ENCODE results near the gene BCAS1.

Gene BCAS1

GRCh38 chr20:54079652-54080051, 9.3 kb upstream of the BCAS1 start:
- TF ChIP-seq EZH2 (optimal IDR thresholded peaks at IDR 0.05; ENCODE audit: low read depth, low read length), result no peak
- H3K9ac ChIP-seq (ENCODE audit: low read length), result no peak overlapping the region
- no peaks in the 10 kb centered on the region for H3K79me2 ChIP-seq (ENCODE audit: low read length)
- H3K27ac ChIP-seq (ENCODE audit: low read length), result peak overlapping the region; percentile 83; the same call in 1 of the 2 replicates
- no peaks in the 10 kb centered on the region for H3K36me3 ChIP-seq (replicated peaks; ENCODE audit: insufficient read depth, low read length)
- no peaks in the 10 kb centered on the region for H4K20me1 ChIP-seq (ENCODE audit: insufficient read depth, low read length)
- H3K27me3 ChIP-seq (replicated peaks; ENCODE audit: insufficient read depth, low read length), result no peaks in the 10 kb centered on the region
- DNase-seq, result peak; percentile 75
- H3K9me2 ChIP-seq (replicated peaks; ENCODE audit: insufficient read depth, low read length), result no peaks in the 10 kb centered on the region
- H3K9me3 ChIP-seq (replicated peaks; ENCODE audit: insufficient read depth, low read length), result no peaks in the 10 kb centered on the region
- peaks cover 16% of the 10 kb centered on the region for H3F3A ChIP-seq (ENCODE audit: insufficient read depth, low read length)
- no peak overlapping the region for H2AFZ ChIP-seq (ENCODE audit: low read length)
- H3K4me2 ChIP-seq (ENCODE audit: low read depth, low read length), result no peak overlapping the region; the same call in 1 of the 2 replicates
- H3K4me3 ChIP-seq (ENCODE audit: low read length), result no peak overlapping the region
- peaks cover 38% of the 10 kb centered on the region for H3K4me1 ChIP-seq (ENCODE audit: low read length)

GRCh38 chr20:54078296-54078984, 8.0 kb upstream of the BCAS1 start:
- Histone ChIP-seq H2AFZ (ENCODE audit: low read length) (peak overlapping the region; percentile 36), H3K27ac (ENCODE audit: low read length) (peak overlapping the region; percentile 83)
- DNase-seq, result peak; percentile 89

GRCh38 chr20:54076259-54076658, 5.9 kb upstream of the BCAS1 start:
- H3K27me3 ChIP-seq (replicated peaks; ENCODE audit: insufficient read depth, low read length), result no peaks in the 10 kb centered on the region
- TF ChIP-seq CTCF (IDR thresholded peaks at IDR 0.05; ENCODE audit: low read length), result no peak
- no peak for TF ChIP-seq EZH2 (optimal IDR thresholded peaks at IDR 0.05; ENCODE audit: low read depth, low read length)
- TF ChIP-seq EZH2phosphoT487 (IDR thresholded peaks at IDR 0.05; ENCODE audit: low read length), result no peak
- no peak overlapping the region for H3K4me2 ChIP-seq (ENCODE audit: low read depth, low read length)
- H3K79me2 ChIP-seq (ENCODE audit: low read length), result no peaks in the 10 kb centered on the region
- H3K27ac ChIP-seq (ENCODE audit: low read length), result no peak overlapping the region
- H3F3A ChIP-seq (ENCODE audit: insufficient read depth, low read length), result peaks cover 16% of the 10 kb centered on the region
- H4K20me1 ChIP-seq (ENCODE audit: insufficient read depth, low read length), result no peaks in the 10 kb centered on the region
- no peak for DNase-seq
- H3K4me1 ChIP-seq (ENCODE audit: low read length), result peaks cover 38% of the 10 kb centered on the region
- no peak overlapping the region for H2AFZ ChIP-seq (ENCODE audit: low read length)
- H3K9ac ChIP-seq (ENCODE audit: low read length), result no peak overlapping the region
- no peaks in the 10 kb centered on the region for H3K36me3 ChIP-seq (replicated peaks; ENCODE audit: insufficient read depth, low read length)
- no peaks in the 10 kb centered on the region for H3K9me2 ChIP-seq (replicated peaks; ENCODE audit: insufficient read depth, low read length)
- H3K4me3 ChIP-seq (ENCODE audit: low read length), result no peak overlapping the region
- no peaks in the 10 kb centered on the region for H3K9me3 ChIP-seq (replicated peaks; ENCODE audit: insufficient read depth, low read length)

More at GRCh38 chr20:54078296-54078984, 8.0 kb upstream of the BCAS1 start:
- H3K4me1 ChIP-seq (ENCODE audit: low read length), result peaks cover 38% of the 10 kb centered on the region
- H3K79me2 ChIP-seq (ENCODE audit: low read length), result no peaks in the 10 kb centered on the region
- peak overlapping the region; percentile 7; the same call in 1 of the 2 replicates for H3K4me3 ChIP-seq (ENCODE audit: low read length)
- H3K9ac ChIP-seq (ENCODE audit: low read length), result peak overlapping the region; percentile 1; the same call in 1 of the 2 replicates
- H3K4me2 ChIP-seq (ENCODE audit: low read depth, low read length), result peak overlapping the region; percentile 76
- no peaks in the 10 kb centered on the region for H3K27me3 ChIP-seq (replicated peaks; ENCODE audit: insufficient read depth, low read length)
- peaks cover 16% of the 10 kb centered on the region for H3F3A ChIP-seq (ENCODE audit: insufficient read depth, low read length)
- no peaks in the 10 kb centered on the region for H3K9me3 ChIP-seq (replicated peaks; ENCODE audit: insufficient read depth, low read length)
- H3K36me3 ChIP-seq (replicated peaks; ENCODE audit: insufficient read depth, low read length), result no peaks in the 10 kb centered on the region
- H4K20me1 ChIP-seq (ENCODE audit: insufficient read depth, low read length), result no peaks in the 10 kb centered on the region
- no peak for TF ChIP-seq CTCF (IDR thresholded peaks at IDR 0.05; ENCODE audit: low read length)
- no peak for TF ChIP-seq EZH2phosphoT487 (IDR thresholded peaks at IDR 0.05; ENCODE audit: low read length)
- TF ChIP-seq EZH2 (optimal IDR thresholded peaks at IDR 0.05; ENCODE audit: low read depth, low read length), result no peak
- H3K9me2 ChIP-seq (replicated peaks; ENCODE audit: insufficient read depth, low read length), result no peaks in the 10 kb centered on the region

- Histone ChIP-seq H3K9me3 (replicated peaks; ENCODE audit: insufficient read depth, low read length) (no peaks in the 10 kb centered on the region), H3K36me3 (replicated peaks; ENCODE audit: insufficient read depth, low read length) (no peaks in the 10 kb centered on the region), H3K4me1 (ENCODE audit: low read length) (peaks cover 38% of the 10 kb centered on the region), H3K27ac (ENCODE audit: low read length) (no peak overlapping the region), H3K4me2 (ENCODE audit: low read depth, low read length) (peak overlapping the region; percentile 15; the same call in 1 of the 2 replicates), H3K9ac (ENCODE audit: low read length) (no peak overlapping the region), H2AFZ (ENCODE audit: low read length) (no peak overlapping the region), H3K79me2 (ENCODE audit: low read length) (no peaks in the 10 kb centered on the region), H3K9me2 (replicated peaks; ENCODE audit: insufficient read depth, low read length) (no peaks in the 10 kb centered on the region), H3K27me3 (replicated peaks; ENCODE audit: insufficient read depth, low read length) (no peaks in the 10 kb centered on the region), H3K4me3 (ENCODE audit: low read length) (no peak overlapping the region), H3F3A (ENCODE audit: insufficient read depth, low read length) (peaks cover 16% of the 10 kb centered on the region), H4K20me1 (ENCODE audit: insufficient read depth, low read length) (no peaks in the 10 kb centered on the region)
- DNase-seq, result peak; percentile 21
- TF ChIP-seq CTCF (IDR thresholded peaks at IDR 0.05; ENCODE audit: low read length) (no peak), EZH2 (optimal IDR thresholded peaks at IDR 0.05; ENCODE audit: low read depth, low read length) (no peak), EZH2phosphoT487 (IDR thresholded peaks at IDR 0.05; ENCODE audit: low read length) (no peak)
These were observed 4.9 kb upstream of the BCAS1 start for GRCh38 chr20:54075322-54075721.
